DND-41 (cell line): Measurements from ENCODE around the gene ITGA8.

Experiments
- CTCF ChIP-seq: IDR thresholded peaks from 2 replicates; pipeline ENCODE4 v1.5.1; 2012; ENCODE audit warnings: borderline replicate concordance, low read length, moderate library complexity, mild to moderate bottlenecking; ENCODE audit not compliant: poor library complexity, severe bottlenecking; ENCODE audit errors: extremely low read depth
- EZH2 ChIP-seq: IDR thresholded peaks from 3 replicates; pipeline ENCODE4 v1.6.1; 2012; ENCODE audit warnings: borderline replicate concordance, low read depth, mild to moderate bottlenecking, moderate library complexity, low read length, inconsistent platforms; ENCODE audit not compliant: severe bottlenecking

DNA sequence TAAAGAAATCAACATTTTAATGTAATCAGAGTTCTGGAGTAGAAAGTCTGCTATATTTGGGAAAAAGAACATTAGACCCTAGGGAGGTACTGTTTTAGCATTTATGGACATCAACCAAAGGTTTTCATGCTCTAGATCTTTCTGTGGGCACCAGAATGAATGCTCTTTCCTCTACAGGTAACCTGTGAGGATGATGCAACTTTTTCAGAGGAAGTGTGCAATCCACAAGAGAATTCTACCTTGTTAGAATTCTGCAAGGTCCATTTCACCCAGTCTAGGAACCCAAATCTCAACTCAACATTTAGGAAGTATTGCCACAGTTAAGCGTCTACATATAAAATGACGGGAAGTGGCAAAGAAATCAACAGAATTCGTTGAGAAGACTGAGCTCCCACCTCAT, 208.8 kb downstream of the ITGA8 start:
- TF ChIP-seq CTCF (no peak), EZH2 (no peak)
